ENCODE data around the gene CCDC91.

CCDC91 gene

DNA sequence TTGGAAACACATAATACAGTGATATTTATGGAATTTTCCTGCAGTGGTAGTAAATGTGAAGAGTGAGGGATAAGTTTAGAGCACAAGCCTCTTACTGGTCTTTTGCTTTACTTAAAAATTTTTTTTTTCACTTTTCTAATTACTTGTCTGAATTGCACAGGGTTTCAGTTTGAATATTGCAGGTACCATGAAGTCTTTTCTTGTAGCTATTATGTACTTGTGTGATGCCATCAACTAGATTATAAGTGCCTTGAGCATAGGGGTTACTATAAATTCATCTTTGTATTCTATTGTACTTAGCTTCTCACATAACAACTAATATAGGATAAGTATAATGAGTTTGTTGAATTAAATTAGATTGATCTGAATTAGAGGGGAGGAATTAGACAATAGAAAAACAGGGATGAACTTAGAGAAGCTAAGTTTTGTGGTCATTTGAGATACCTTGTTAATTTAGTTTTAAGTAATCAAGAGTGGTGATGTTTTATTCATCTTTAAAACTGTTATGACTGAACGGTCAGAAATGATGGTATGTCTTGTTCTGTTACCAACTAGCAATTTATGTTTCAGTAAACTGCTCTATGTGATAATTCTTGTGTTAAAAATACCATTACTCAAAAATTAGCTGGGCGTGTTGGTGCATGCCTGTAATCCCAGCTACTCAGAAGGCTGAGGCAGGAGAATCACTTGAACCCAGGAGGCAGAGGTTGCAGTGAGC lies 42.1 kb downstream of the CCDC91 start:
- Histone ChIP-seq H2AFZ (ENCODE audit: low read length, unreplicated experiment) (no peak overlapping the region), H3K4me1 (ENCODE audit: control insufficient read depth, insufficient read depth, low read length, unreplicated experiment) (no peaks in the 10 kb centered on the region), H3K79me2 (ENCODE audit: control insufficient read depth, insufficient read depth, low read length, unreplicated experiment) (no peaks in the 10 kb centered on the region)

GRCh38 chr12:28234444-28234843 lies 44.2 kb downstream of the CCDC91 start:
- H2AFZ ChIP-seq (ENCODE audit: low read length, unreplicated experiment) = no peak overlapping the region
- H3K27ac ChIP-seq (ENCODE audit: low read depth, low read length) = no peak overlapping the region
- no peaks in the 10 kb centered on the region for H3K36me3 ChIP-seq (ENCODE audit: insufficient read depth, low read length)
- H3K79me2 ChIP-seq (ENCODE audit: control insufficient read depth, insufficient read depth, low read length, unreplicated experiment) = no peaks in the 10 kb centered on the region
- no peak overlapping the region for H3K4me3 ChIP-seq (ENCODE audit: low read depth, low read length)
- H3K4me1 ChIP-seq (ENCODE audit: control insufficient read depth, insufficient read depth, low read length, unreplicated experiment) = no peaks in the 10 kb centered on the region
- H3K27me3 ChIP-seq (ENCODE audit: insufficient read depth, low read length) = no peaks in the 10 kb centered on the region

More for the DNA sequence above, 42.1 kb downstream of the CCDC91 start:
- H3K36me3 ChIP-seq (ENCODE audit: insufficient read depth, low read length) = no peaks in the 10 kb centered on the region
- no peak overlapping the region for H3K4me3 ChIP-seq (ENCODE audit: low read depth, low read length)
- H3K27ac ChIP-seq (ENCODE audit: low read depth, low read length) = no peak overlapping the region
- H3K27me3 ChIP-seq (ENCODE audit: insufficient read depth, low read length) = no peaks in the 10 kb centered on the region

DNA sequence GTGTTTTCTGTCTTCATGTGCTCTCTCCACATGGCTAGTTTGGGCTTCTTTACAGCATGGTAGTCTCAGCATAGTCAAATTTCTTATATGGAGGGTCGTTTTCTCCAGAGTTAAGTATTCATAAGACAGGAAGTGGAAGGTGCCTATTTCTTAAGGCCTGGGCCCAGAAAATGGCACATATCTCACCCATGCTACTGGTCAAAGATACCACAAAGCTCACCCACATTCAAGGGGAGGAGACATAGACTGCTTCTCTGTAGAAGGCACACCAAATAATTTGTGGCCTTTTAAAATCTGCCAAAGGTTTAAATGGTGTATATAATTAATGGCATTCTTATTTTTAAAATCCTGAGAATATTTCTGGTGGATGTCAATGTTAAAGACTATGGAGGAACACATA lies 44.8 kb downstream of the CCDC91 start:
- H3K4me3 ChIP-seq (ENCODE audit: low read depth, low read length) = no peak overlapping the region
- H3K79me2 ChIP-seq (ENCODE audit: control insufficient read depth, insufficient read depth, low read length, unreplicated experiment) = no peaks in the 10 kb centered on the region
- H3K27ac ChIP-seq (ENCODE audit: low read depth, low read length) = no peak overlapping the region
- no peaks in the 10 kb centered on the region for H3K36me3 ChIP-seq (ENCODE audit: insufficient read depth, low read length)
- no peaks in the 10 kb centered on the region for H3K27me3 ChIP-seq (ENCODE audit: insufficient read depth, low read length)
- no peak overlapping the region for H2AFZ ChIP-seq (ENCODE audit: low read length, unreplicated experiment)
- H3K4me1 ChIP-seq (ENCODE audit: control insufficient read depth, insufficient read depth, low read length, unreplicated experiment) = no peaks in the 10 kb centered on the region

DNA sequence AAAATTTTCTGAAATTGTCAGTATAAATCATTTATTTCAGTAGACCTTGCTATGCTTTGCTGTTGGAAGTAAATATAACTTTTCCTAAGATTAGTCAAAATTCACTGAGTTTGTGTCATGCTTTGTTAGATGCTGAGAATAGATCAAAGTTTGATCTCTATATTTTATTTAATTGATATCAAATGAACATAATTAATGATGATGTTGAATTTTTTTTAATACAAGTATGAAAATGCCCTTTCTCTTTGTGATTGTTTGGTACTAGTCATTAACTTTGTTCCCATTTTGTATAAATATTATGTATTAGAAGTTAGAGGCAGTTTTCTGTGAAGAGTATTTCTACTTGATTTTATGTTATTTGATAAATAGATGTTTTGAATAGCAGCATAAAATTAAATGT lies 45.7 kb downstream of the CCDC91 start:
- Histone ChIP-seq H3K36me3 (ENCODE audit: insufficient read depth, low read length) (no peaks in the 10 kb centered on the region), H3K4me1 (ENCODE audit: control insufficient read depth, insufficient read depth, low read length, unreplicated experiment) (no peaks in the 10 kb centered on the region), H3K27me3 (ENCODE audit: insufficient read depth, low read length) (no peaks in the 10 kb centered on the region), H3K27ac (ENCODE audit: low read depth, low read length) (no peak overlapping the region), H3K4me3 (ENCODE audit: low read depth, low read length) (no peak overlapping the region), H2AFZ (ENCODE audit: low read length, unreplicated experiment) (no peak overlapping the region), H3K79me2 (ENCODE audit: control insufficient read depth, insufficient read depth, low read length, unreplicated experiment) (no peaks in the 10 kb centered on the region)

- Histone ChIP-seq H3K36me3 (ENCODE audit: insufficient read depth, low read length) (no peaks in the 10 kb centered on the region), H3K4me1 (ENCODE audit: control insufficient read depth, insufficient read depth, low read length, unreplicated experiment) (no peaks in the 10 kb centered on the region), H3K27me3 (ENCODE audit: insufficient read depth, low read length) (no peaks in the 10 kb centered on the region), H2AFZ (ENCODE audit: low read length, unreplicated experiment) (no peak overlapping the region), H3K79me2 (ENCODE audit: control insufficient read depth, insufficient read depth, low read length, unreplicated experiment) (no peaks in the 10 kb centered on the region), H3K27ac (ENCODE audit: low read depth, low read length) (no peak overlapping the region), H3K4me3 (ENCODE audit: low read depth, low read length) (no peak overlapping the region)
Observed at GRCh38 chr12:28237423-28237822, 47.2 kb downstream of the CCDC91 start.

DNA sequence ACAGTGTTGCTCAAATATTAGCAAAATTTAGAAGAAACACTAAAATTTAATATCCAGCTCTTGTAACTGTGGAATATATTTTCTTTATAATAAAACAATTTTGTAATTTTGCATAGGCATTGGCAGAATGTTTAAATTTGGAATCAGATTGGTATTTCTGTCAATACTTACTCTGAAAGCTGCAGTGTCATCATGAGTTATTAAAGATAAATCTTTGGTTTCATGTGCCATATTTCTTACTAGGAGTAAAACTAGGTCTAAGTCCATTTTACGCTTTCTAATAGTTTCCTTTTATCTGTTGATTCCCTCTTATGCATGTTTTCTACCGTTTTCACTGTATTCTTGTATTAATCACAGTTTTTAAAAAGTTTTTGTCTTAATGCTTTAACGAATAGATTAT lies 49.7 kb downstream of the CCDC91 start:
- H3K27me3 ChIP-seq (ENCODE audit: insufficient read depth, low read length) = no peaks in the 10 kb centered on the region
- H3K27ac ChIP-seq (ENCODE audit: low read depth, low read length) = no peak overlapping the region
- H3K36me3 ChIP-seq (ENCODE audit: insufficient read depth, low read length) = no peaks in the 10 kb centered on the region
- H3K4me1 ChIP-seq (ENCODE audit: control insufficient read depth, insufficient read depth, low read length, unreplicated experiment) = no peaks in the 10 kb centered on the region
- no peak overlapping the region for H3K4me3 ChIP-seq (ENCODE audit: low read depth, low read length)
- H2AFZ ChIP-seq (ENCODE audit: low read length, unreplicated experiment) = no peak overlapping the region
- H3K79me2 ChIP-seq (ENCODE audit: control insufficient read depth, insufficient read depth, low read length, unreplicated experiment) = no peaks in the 10 kb centered on the region

DNA sequence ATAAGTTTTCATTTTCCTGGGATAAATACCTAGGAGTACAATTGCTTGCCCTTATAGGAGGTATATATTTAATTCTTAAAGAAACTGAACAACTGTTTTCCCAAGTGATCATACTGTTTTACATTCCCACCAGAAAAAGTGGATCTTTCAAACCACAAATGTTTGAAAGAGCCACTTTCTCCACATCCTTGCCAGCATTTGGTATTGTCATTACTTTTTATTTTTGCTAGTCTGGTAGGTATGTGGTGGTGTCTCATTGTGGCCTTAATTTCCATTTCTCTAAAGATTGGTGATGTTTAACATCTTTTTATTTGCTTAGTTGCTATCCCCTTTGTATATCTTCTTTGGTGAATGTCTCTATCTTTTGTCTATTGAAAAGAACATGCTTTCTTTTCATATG lies 50.6 kb downstream of the CCDC91 start:
- no peaks in the 10 kb centered on the region for H3K4me1 ChIP-seq (ENCODE audit: control insufficient read depth, insufficient read depth, low read length, unreplicated experiment)
- no peak overlapping the region for H3K27ac ChIP-seq (ENCODE audit: low read depth, low read length)
- H3K4me3 ChIP-seq (ENCODE audit: low read depth, low read length) = no peak overlapping the region
- H2AFZ ChIP-seq (ENCODE audit: low read length, unreplicated experiment) = no peak overlapping the region
- no peaks in the 10 kb centered on the region for H3K27me3 ChIP-seq (ENCODE audit: insufficient read depth, low read length)
- no peaks in the 10 kb centered on the region for H3K36me3 ChIP-seq (ENCODE audit: insufficient read depth, low read length)
- no peaks in the 10 kb centered on the region for H3K79me2 ChIP-seq (ENCODE audit: control insufficient read depth, insufficient read depth, low read length, unreplicated experiment)

- no peak overlapping the region for H3K4me3 ChIP-seq (ENCODE audit: low read depth, low read length)
- no peak overlapping the region for H3K27ac ChIP-seq (ENCODE audit: low read depth, low read length)
- H3K4me1 ChIP-seq (ENCODE audit: control insufficient read depth, insufficient read depth, low read length, unreplicated experiment) = no peaks in the 10 kb centered on the region
- no peaks in the 10 kb centered on the region for H3K27me3 ChIP-seq (ENCODE audit: insufficient read depth, low read length)
- no peaks in the 10 kb centered on the region for H3K79me2 ChIP-seq (ENCODE audit: control insufficient read depth, insufficient read depth, low read length, unreplicated experiment)
- H2AFZ ChIP-seq (ENCODE audit: low read length, unreplicated experiment) = no peak overlapping the region
- H3K36me3 ChIP-seq (ENCODE audit: insufficient read depth, low read length) = no peaks in the 10 kb centered on the region
Observed at GRCh38 chr12:28242129-28242495, 51.9 kb downstream of the CCDC91 start.

DNA sequence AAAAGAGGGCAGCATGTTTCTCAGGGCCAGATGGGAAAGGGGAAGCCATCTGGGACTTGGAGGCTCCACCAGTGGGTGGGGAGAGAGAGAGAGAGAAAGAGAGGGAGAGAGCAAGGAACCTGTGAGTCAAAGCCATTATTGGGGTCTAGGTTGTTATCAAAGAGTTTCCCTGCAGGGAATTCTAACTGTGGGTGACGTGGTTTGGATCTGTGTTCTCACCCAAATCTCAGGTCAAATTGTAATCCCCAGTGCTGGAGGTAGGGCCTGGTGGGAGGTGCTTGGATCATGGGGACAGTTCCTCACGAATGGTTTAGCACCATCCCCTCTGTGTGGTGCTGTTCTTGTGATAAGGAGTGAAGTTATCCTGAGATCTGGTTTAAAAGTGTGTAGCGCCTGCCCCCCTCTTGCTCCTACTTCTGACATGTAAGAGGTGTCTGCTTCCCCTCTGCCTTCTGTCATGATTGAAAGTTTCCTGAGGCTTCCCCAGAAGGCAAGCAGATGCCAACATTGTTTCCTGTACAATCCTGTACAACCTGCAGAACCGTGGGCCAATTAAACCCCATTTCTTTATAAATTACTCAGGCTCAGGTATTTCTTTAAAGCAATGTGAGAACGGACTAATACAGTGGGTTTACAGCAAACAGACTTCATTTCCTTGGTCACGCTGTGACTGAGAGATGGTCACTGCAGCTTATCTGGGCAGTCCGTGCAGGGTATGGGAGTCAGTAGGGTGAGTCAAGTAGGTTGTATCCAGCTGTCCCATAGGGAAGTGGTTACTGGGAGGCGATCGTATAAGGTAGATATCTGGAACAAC lies 52.4 kb downstream of the CCDC91 start:
- no peaks in the 10 kb centered on the region for H3K27me3 ChIP-seq (ENCODE audit: insufficient read depth, low read length)
- H3K27ac ChIP-seq (ENCODE audit: low read depth, low read length) = no peak overlapping the region
- H2AFZ ChIP-seq (ENCODE audit: low read length, unreplicated experiment) = no peak overlapping the region
- no peak overlapping the region for H3K4me3 ChIP-seq (ENCODE audit: low read depth, low read length)
- no peaks in the 10 kb centered on the region for H3K79me2 ChIP-seq (ENCODE audit: control insufficient read depth, insufficient read depth, low read length, unreplicated experiment)
- H3K4me1 ChIP-seq (ENCODE audit: control insufficient read depth, insufficient read depth, low read length, unreplicated experiment) = no peaks in the 10 kb centered on the region
- no peaks in the 10 kb centered on the region for H3K36me3 ChIP-seq (ENCODE audit: insufficient read depth, low read length)

- Histone ChIP-seq H3K27ac (ENCODE audit: low read depth, low read length) (no peak overlapping the region), H3K27me3 (ENCODE audit: insufficient read depth, low read length) (no peaks in the 10 kb centered on the region), H2AFZ (ENCODE audit: low read length, unreplicated experiment) (no peak overlapping the region), H3K79me2 (ENCODE audit: control insufficient read depth, insufficient read depth, low read length, unreplicated experiment) (no peaks in the 10 kb centered on the region), H3K4me1 (ENCODE audit: control insufficient read depth, insufficient read depth, low read length, unreplicated experiment) (no peaks in the 10 kb centered on the region), H3K4me3 (ENCODE audit: low read depth, low read length) (no peak overlapping the region), H3K36me3 (ENCODE audit: insufficient read depth, low read length) (no peaks in the 10 kb centered on the region)
Observed at GRCh38 chr12:28243310-28243633, 53.0 kb downstream of the CCDC91 start.

- H3K27ac ChIP-seq (ENCODE audit: low read depth, low read length) = no peak overlapping the region
- no peaks in the 10 kb centered on the region for H3K27me3 ChIP-seq (ENCODE audit: insufficient read depth, low read length)
- H3K4me3 ChIP-seq (ENCODE audit: low read depth, low read length) = no peak overlapping the region
- H3K79me2 ChIP-seq (ENCODE audit: control insufficient read depth, insufficient read depth, low read length, unreplicated experiment) = no peaks in the 10 kb centered on the region
- no peak overlapping the region for H2AFZ ChIP-seq (ENCODE audit: low read length, unreplicated experiment)
- no peaks in the 10 kb centered on the region for H3K4me1 ChIP-seq (ENCODE audit: control insufficient read depth, insufficient read depth, low read length, unreplicated experiment)
- no peaks in the 10 kb centered on the region for H3K36me3 ChIP-seq (ENCODE audit: insufficient read depth, low read length)
Observed at GRCh38 chr12:28247806-28248205, 57.5 kb downstream of the CCDC91 start.

Data from ACC112 (cell line).